ENCODE results near the gene MYO1F.

GRCh38 chr19:8576273-8576993, 809 bp downstream of the MYO1F start:
- no peak for TF ChIP-seq EP300 (IDR thresholded peaks at IDR 0.05)
- TF ChIP-seq CTCF (IDR thresholded peaks at IDR 0.05) = no peak
- TF ChIP-seq POLR2A (IDR thresholded peaks at IDR 0.05) = no peak
